Uterus (tissue), 4 donors: ENCODE data around the gene C14orf119. TPM values are rescaled to one million over a fixed set of nuclear protein-coding genes. Genes with fewer than 3 reads are reported as not detected.

Experiments used
- DNase-seq, 2 donors: peaks; one replicate each; pipeline ENCODE4 v3.0.0-alpha.2; 2019 to 2020
- H3K27ac ChIP-seq, 2 donors: fragments of 200-600 bp; sonication (generic); 1 replicate in 1 of 2; 2 replicates in 1 of 2; pipeline ENCODE4 v1.5.1; 2016 to 2018
- H3K27me3 ChIP-seq, 2 donors: fragments of 200-600 bp; sonication (generic); one replicate each; pipeline ENCODE4 v1.5.1; 2018 to 2019; ENCODE audit warnings: control low read depth in 1 of 2
- H3K36me3 ChIP-seq, 2 donors: fragments of 200-600 bp; sonication (generic); one replicate each; pipeline ENCODE4 v1.5.1; 2019; ENCODE audit warnings: control low read depth in 1 of 2
- H3K4me1 ChIP-seq, 2 donors: fragments of 200-600 bp; sonication (generic); one replicate each; pipeline ENCODE4 v1.5.1; 2018 to 2019; ENCODE audit warnings: control low read depth in 1 of 2
- H3K4me3 ChIP-seq, 2 donors: fragments of 200-600 bp; sonication (generic); 1 replicate in 1 of 2; 2 replicates in 1 of 2; pipeline ENCODE4 v1.5.1; 2018 to 2019; ENCODE audit warnings: mild to moderate bottlenecking in 1 of 2
- H3K9me3 ChIP-seq, 2 donors: fragments of 200-600 bp; sonication (generic); one replicate each; pipeline ENCODE4 v1.5.1; 2019; ENCODE audit warnings: control low read depth in 1 of 2
- CTCF ChIP-seq, 4 experiments: fragments of 200-600 bp in 2 of 4; fragments of 450-650 bp in 2 of 4; sonication (generic) in 2 of 4; IDR thresholded peaks; one replicate each; pipeline ENCODE4 v1.5.1; 2016 to 2019; ENCODE audit warnings: antibody characterized with exemption in 4 of 4, mild to moderate bottlenecking in 2 of 4, moderate library complexity in 1 of 4
- POLR2A ChIP-seq, 2 donors: fragments of 450-650 bp; IDR thresholded peaks; one replicate each; pipeline ENCODE4 v1.6.1; 2016; ENCODE audit warnings: antibody characterized with exemption in 2 of 2, mild to moderate bottlenecking in 1 of 2, moderate library complexity in 1 of 2
- intact Hi-C: fragments of 100-400 bp; cut with DNase I; formaldehyde crosslinking; loops from one replicate; pipeline ENCODE4 v1.15.1; 2023; ENCODE audit warnings: low total_unique reads
- total RNA-seq, 4 donors: library from RNA; depleted of rRNA in 3 of 4; stranded (reverse); fragments of >200 nt in 3 of 4; gene quantifications; one replicate each; pipeline versions ENCODE4 v1.1.0 to v1.2.4, GENCODE V29; 2014 to 2023
- donor health status: DM: yes; HTN: yes; CAD: no.

C14orf119 gene
- total RNA-seq = 10 to 100 TPM; 12.3 to 41.6 (median 26.7) TPM

- peak within 1 kb of the TSS; percentile 99 to 100 for H3K27ac ChIP-seq
- TF ChIP-seq POLR2A (IDR thresholded peaks at IDR 0.05) = peak; percentile 40 to 89
- TF ChIP-seq CTCF (IDR thresholded peaks at IDR 0.05) = peak in 1 of 4 experiments; percentile 11
- H3K9me3 ChIP-seq = no peaks in the 10 kb centered on the region
- no peaks in the 10 kb centered on the region for H3K4me1 ChIP-seq
- no peaks in the 10 kb centered on the region for H3K36me3 ChIP-seq
- intact Hi-C loops = no loop called here
- DNase-seq = peak; percentile 100
- peak within 1 kb of the TSS; percentile 92 to 99 for H3K4me3 ChIP-seq
- no peaks in the 10 kb centered on the region for H3K27me3 ChIP-seq
These were observed at the start of gene C14orf119 for GRCh38 chr14:23095196-23096108. Gene C14orf119, plus strand, starts transcription at chr14:23095505. Its CDS starts 2,154 bp downstream, at chr14:23097659.

GRCh38 chr14:23047034-23047634 is 48.2 kb upstream of the C14orf119 start:
- H3K4me3 ChIP-seq = no peak overlapping the region
- no peaks in the 10 kb centered on the region for H3K36me3 ChIP-seq
- no peaks in the 10 kb centered on the region for H3K4me1 ChIP-seq
- H3K27ac ChIP-seq = peak overlapping the region; percentile 24 to 52
- intact Hi-C loops = no loop called here
- DNase-seq = no peak
- TF ChIP-seq POLR2A (IDR thresholded peaks at IDR 0.05) = no peak
- TF ChIP-seq CTCF (IDR thresholded peaks at IDR 0.05) = no peak
- H3K9me3 ChIP-seq = no peaks in the 10 kb centered on the region
- no peaks in the 10 kb centered on the region for H3K27me3 ChIP-seq

- Histone ChIP-seq H3K9me3 (no peaks in the 10 kb centered on the region), H3K4me3 (no peak overlapping the region), H3K27ac (peak overlapping the region in 1 of 2 donors; percentile 52), H3K36me3 (no peaks in the 10 kb centered on the region), H3K27me3 (no peaks in the 10 kb centered on the region), H3K4me1 (no peaks in the 10 kb centered on the region)
- intact Hi-C loops = no loop called here
- DNase-seq = no peak
- TF ChIP-seq CTCF (IDR thresholded peaks at IDR 0.05) (no peak), POLR2A (IDR thresholded peaks at IDR 0.05) (no peak)
These were observed 47.3 kb upstream of the C14orf119 start for GRCh38 chr14:23047751-23048693.

GRCh38 chr14:23049011-23049410 is 46.3 kb upstream of the C14orf119 start:
- Histone ChIP-seq H3K27ac (no peak overlapping the region), H3K4me1 (no peaks in the 10 kb centered on the region), H3K9me3 (no peaks in the 10 kb centered on the region), H3K4me3 (no peak overlapping the region), H3K27me3 (no peaks in the 10 kb centered on the region), H3K36me3 (no peaks in the 10 kb centered on the region)
- TF ChIP-seq CTCF (IDR thresholded peaks at IDR 0.05) (no peak), POLR2A (IDR thresholded peaks at IDR 0.05) (no peak)
- intact Hi-C loops = no loop called here
- DNase-seq = no peak
